LNCAP (cell line): ENCODE results near the gene IFI6.

ENCODE experiments used
- TF ChIP-seq, protein P1 (sequence below): fragments of 450-650 bp; IDR thresholded peaks from 2 replicates; pipeline ENCODE4 v1.5.1; 2017; ENCODE audit warnings: mild to moderate bottlenecking

IFI6 gene

DNA sequence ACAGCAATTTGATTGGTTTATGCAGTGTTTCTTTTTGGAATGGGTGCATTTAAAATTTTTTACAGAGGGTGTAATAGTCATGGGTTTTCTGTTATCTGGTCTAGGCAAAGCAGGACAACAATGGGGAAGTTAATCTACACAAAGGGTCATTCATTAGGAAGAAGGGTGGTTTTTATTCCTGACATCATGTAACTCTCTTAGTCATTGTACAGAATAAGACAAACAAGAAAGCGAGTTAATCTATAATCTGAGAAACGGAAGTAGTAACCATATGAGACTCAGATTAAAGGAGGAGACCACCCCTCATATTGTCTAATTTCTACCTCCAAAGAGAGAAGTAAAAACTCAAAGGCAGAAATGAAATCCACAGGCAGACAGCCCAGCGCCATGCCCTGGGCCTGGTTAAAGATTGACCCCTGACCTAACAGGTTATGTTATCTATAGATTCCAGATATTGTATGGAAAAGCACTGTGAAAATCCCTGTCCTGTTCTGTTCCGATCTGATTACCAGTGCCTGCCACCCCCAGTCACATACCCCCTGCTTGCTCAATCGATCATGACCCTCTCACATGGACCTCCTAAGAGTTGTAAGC is 10.5 kb upstream of the IFI6 start:
- TF ChIP-seq, protein P1, sequence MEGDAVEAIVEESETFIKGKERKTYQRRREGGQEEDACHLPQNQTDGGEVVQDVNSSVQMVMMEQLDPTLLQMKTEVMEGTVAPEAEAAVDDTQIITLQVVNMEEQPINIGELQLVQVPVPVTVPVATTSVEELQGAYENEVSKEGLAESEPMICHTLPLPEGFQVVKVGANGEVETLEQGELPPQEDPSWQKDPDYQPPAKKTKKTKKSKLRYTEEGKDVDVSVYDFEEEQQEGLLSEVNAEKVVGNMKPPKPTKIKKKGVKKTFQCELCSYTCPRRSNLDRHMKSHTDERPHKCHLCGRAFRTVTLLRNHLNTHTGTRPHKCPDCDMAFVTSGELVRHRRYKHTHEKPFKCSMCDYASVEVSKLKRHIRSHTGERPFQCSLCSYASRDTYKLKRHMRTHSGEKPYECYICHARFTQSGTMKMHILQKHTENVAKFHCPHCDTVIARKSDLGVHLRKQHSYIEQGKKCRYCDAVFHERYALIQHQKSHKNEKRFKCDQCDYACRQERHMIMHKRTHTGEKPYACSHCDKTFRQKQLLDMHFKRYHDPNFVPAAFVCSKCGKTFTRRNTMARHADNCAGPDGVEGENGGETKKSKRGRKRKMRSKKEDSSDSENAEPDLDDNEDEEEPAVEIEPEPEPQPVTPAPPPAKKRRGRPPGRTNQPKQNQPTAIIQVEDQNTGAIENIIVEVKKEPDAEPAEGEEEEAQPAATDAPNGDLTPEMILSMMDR, result no peak

DNA sequence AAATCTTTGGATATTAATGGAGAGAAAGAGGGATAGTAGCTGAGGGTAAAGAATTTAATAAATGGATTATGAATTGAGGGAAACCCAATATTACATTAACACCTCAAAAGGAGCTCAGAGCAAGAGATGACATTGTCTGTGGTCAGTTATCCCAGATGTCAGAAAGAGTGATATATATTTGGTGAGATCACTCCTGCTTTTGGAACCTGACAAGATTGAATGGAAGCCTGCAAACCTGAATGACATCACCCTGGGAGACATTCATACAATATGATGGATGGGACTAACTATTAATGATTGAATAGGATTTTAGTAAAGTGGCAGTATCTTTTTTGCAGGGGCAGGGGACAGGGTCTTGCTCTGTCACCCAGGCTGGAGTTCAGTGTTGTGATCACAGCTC is 6.8 kb upstream of the IFI6 start:
- TF ChIP-seq, protein P1, result no peak

DNA sequence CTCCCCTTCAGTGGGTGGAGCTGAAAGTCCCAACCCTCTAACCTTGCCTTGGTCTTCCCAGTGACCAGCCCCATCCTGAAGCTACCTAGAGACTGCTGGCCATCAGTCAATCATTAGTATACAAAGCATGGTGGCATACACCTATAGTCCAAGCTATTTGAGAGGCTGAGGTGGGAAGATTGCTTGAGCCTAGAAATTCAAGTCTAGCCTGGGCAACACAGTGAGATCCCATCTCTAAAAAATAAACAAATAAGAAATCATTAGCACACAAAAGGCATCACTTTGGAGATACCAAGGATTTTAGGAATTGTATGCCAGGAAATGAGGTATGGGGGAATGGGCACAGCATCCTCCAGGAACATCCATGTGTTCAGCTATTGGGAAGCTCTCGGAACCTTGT is 4.4 kb upstream of the IFI6 start:
- TF ChIP-seq, protein P1, result no peak

DNA sequence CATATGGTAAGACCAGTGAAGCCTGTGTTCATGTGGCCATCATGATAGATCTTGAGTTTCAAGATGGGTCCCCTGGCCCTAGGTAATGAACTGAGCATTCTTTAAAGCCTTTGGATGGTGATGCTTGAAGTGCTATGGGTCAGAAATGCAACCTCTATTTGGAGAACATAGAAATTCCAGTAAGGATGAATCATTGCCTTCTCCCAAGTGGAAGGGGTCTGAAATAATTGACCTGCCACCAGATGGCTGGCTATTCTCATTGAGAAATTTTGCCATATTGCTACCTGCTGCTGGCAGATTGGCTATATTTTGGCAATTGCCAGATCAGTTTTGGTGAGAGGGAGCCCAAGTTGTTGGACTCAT is 739 bp upstream of the IFI6 start:
- TF ChIP-seq, protein P1, result no peak

DNA sequence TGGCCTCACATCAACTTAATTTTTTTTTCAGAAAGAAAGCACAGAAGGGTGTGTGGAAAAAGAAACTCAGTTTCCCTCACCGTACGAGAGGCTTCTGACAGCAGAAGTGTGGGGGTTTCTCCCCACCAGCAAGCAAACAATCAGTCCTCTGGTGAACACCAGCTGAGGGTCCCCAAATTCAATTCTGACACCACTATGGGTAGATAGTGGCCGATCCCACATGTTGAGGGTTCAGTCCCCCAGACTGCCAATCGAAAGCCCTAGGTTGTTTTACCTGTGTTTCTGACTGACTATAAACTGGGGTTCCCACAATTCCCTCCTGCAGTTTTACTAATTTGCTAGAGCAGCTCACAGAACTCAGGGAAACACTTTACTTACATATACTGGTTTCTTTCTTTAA is 2.1 kb downstream of the IFI6 start:
- TF ChIP-seq, protein P1, result no peak

DNA sequence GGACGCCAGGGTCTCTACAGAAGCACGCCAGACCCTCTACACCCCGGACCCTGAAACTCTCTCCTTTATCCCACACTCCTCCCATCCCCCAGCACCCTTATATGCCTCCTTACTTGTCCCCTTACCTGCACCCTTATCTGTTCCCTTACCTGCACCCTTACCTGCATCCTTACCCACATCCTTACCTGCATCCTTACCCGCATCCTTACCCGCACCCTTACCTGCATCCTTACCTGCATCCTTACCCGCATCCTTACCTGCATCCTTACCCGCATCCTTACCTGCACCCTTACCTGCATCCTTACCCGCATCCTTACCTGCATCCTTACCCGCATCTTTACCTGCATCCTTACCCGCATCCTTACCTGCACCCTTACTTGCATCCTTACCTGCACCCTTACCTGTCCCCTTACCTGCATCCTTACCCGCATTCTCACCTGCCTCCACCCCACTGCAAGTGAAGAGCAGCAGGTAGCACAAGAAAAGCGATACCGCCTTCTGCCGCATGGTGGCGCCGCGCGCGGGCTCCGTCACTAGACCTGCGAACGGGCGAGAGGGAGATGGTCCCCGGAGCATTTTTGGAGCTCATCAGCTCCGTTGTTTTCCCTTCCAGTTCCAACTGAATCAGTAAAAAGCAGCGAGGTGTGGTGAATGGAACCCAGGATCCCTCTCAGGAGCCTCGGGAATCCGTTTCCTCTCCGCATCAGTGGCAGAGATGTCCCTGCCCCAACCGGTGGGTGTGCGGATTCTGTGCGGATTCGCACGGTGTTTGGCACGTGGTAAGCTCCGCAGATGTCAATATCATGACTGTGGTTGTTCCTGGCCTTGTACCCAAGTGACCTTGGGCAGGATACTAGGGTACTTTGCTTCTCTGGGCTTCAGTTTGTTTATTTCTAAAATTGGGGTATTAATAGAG is 2.9 kb downstream of the IFI6 start:
- TF ChIP-seq, protein P1, result peak; percentile 94

DNA sequence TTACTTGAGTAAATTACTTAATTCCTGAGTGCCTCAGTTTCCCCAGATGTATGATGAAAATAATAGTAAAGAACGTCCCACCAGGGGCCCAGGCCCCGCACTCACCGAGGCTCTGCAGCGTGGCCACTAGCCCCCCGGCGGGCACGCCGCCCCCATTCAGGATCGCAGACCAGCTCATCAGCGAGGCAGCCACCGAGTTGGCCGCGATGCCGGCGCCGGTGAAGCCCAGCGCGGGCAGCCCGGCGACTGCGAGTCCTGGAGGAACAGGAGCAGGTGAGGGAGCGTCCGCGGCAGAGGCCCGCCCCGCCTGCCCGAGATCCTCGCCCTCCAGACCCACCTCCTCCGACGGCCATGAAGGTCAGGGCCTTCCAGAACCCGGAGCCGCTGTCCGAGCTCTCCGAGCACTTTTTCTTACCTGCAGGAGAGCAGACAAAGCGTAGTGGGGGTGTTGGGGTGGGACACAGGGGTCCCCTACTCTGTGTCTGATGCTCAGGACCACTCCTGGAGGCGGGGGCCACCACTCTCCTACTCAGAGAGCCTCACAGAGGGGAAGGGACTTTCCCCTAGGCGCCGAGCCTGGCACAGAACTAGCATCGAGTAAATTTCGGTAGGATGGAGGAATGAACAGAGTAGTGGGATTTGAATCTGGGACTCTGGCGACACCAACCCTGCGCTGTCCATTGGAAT is 3.7 kb downstream of the IFI6 start:
- TF ChIP-seq, protein P1, result no peak
